Activated T-helper 2 cell treated with anti-CD3 and anti-CD28 coated beads, Interferon-gamma antibody, Interleukin-2, Interleukin-4, amounts not matched to agents 10 μg/mL and 5 μg/mL and 100 μg/mL, durations not matched to agents 14 hours and 24 hours and 36 hours (primary cell): Measurements from ENCODE around the gene CLCF1. TPM values are rescaled to one million over a fixed set of nuclear protein-coding genes. Genes with fewer than 3 reads are reported as not detected.

ENCODE experiments used
- DNase-seq: peaks from one replicate; pipeline ENCODE4 v3.0.0; 2021; ENCODE audit warnings: low spot score
- H3K27ac Mint-ChIP-seq: one replicate; pipeline ENCODE4 v1.8.0; 2021; ENCODE audit warnings: mixed read lengths
- H3K27me3 Mint-ChIP-seq: one replicate; pipeline ENCODE4 v1.8.0; 2021; ENCODE audit warnings: low read depth, mixed read lengths
- H3K36me3 Mint-ChIP-seq: one replicate; pipeline ENCODE4 v1.8.0; 2021; ENCODE audit warnings: low read depth, mixed read lengths
- H3K4me1 Mint-ChIP-seq: one replicate; pipeline ENCODE4 v1.8.0; 2021; ENCODE audit warnings: low read depth, mixed read lengths
- H3K4me3 Mint-ChIP-seq: one replicate; pipeline ENCODE4 v1.8.0; 2021; ENCODE audit warnings: low read depth, mild to moderate bottlenecking, moderate library complexity, mixed read lengths
- H3K9me3 Mint-ChIP-seq: one replicate; pipeline ENCODE4 v1.8.0; 2021; ENCODE audit warnings: mixed read lengths
- intact Hi-C: fragments of 100-400 bp; cut with micrococcal nuclease; formaldehyde crosslinking; loops from one replicate; pipeline ENCODE4 v1.15.1; 2023
- total RNA-seq: library from RNA; stranded (reverse); gene quantifications from 2 replicates; pipeline ENCODE4 v1.2.3, GENCODE V29; 2022

Gene CLCF1
- total RNA-seq, 1 donor from 2014 or later, result 2.9 TPM

DNA sequence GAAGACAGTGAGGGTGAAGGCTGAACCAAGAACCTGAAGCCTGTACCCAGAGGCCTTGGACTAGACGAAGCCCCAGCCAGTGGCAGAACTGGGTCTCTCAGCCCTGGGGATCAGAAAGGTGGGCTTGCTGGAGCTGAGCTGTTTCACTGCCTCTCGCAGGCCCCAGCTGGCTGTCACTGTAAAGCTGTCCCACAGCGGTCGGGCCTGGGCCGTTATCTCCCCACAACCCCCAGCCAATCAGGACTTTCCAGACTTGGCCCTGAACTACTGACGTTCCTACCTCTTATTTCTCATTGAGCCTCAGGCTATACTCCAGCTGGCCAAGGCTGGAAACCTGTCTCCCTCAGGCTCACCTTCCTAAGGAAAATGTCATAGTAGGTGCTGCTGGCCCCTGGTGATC lies 24.1 kb upstream of the CLCF1 start:
- Mint-ChIP-seq H3K27me3 (no peaks in the 10 kb centered on the region), H3K4me3 (no peak overlapping the region), H3K4me1 (peaks cover 31% of the 10 kb centered on the region), H3K36me3 (peaks cover 48% of the 10 kb centered on the region), H3K27ac (no peak overlapping the region), H3K9me3 (no peaks in the 10 kb centered on the region)
- intact Hi-C loops, result no loop called here
- DNase-seq, result no peak

- H3K4me3 Mint-ChIP-seq, result peak overlapping the region; percentile 42
- no peaks in the 10 kb centered on the region for H3K27me3 Mint-ChIP-seq
- peaks cover 33% of the 10 kb centered on the region for H3K4me1 Mint-ChIP-seq
- no peak for DNase-seq
- no peaks in the 10 kb centered on the region for H3K9me3 Mint-ChIP-seq
- peak overlapping the region; percentile 46 for H3K27ac Mint-ChIP-seq
- peaks cover 51% of the 10 kb centered on the region for H3K36me3 Mint-ChIP-seq
- intact Hi-C loops, result no loop called here
Measured at GRCh38 chr11:67396587-67397389, 23.4 kb upstream of the CLCF1 start.

GRCh38 chr11:67396259-67396581 lies 22.8 kb upstream of the CLCF1 start:
- intact Hi-C loops, result no loop called here
- Mint-ChIP-seq H3K9me3 (no peaks in the 10 kb centered on the region), H3K4me1 (peaks cover 35% of the 10 kb centered on the region), H3K27ac (no peak overlapping the region), H3K36me3 (peaks cover 51% of the 10 kb centered on the region), H3K4me3 (no peak overlapping the region), H3K27me3 (no peaks in the 10 kb centered on the region)
- no peak for DNase-seq

DNA sequence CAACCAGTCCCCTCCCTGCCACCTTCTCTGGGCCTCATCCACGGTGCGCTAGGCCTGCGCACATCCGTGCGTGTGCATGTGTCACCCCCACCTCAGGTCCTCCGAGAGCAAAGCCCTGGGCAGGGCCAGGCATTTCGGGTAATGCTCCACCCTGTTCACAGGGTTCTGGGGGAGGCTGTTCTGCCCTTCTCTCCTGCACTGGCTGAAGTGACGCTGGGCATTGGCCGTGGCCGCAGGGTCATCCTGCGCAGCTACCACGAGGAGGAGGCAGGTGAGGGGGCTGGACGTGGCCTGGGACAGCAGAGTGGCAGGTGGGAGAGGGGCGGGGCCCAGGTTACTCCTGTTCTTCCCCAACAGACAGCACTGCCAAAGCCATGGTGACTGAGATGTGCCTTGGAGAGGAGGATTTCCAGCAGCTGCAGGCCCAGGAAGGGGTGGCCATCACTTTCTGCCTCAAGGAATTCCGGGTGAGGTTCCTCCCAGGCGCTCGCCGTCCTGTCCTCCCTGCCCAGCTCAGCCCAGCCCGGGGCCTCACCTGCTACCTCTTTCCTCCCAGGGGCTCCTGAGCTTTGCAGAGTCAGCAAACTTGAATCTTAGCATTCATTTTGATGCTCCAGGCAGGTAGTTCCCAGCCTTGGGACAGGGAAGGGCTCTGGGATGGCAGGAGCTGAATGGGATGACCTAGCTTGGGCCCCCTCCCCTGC lies 22.3 kb upstream of the CLCF1 start:
- Mint-ChIP-seq H3K27me3 (no peaks in the 10 kb centered on the region), H3K27ac (no peak overlapping the region), H3K9me3 (no peaks in the 10 kb centered on the region), H3K4me3 (no peak overlapping the region), H3K36me3 (peaks cover 51% of the 10 kb centered on the region), H3K4me1 (peaks cover 37% of the 10 kb centered on the region)
- intact Hi-C loops, result no loop called here
- DNase-seq, result no peak

DNA sequence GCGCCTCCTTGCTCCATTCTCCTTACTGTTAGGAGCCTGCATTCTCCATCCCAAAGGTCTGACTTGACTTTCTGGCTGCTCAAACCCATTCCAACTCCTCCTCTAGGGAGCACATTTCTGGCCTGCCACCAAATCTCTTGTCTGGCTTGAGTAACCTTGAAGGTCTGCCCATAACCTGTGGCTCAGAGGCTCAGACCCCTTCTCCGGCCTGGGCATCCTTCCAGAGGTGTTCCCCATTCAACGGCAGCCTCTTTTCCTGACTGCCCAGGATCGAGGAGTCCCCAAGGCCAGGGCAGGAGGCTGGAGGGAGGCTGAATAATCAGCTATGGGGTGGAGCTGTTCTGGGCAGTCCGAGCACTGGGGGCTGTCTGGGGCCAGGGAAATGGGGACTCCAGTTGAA lies 20.6 kb upstream of the CLCF1 start:
- peaks cover 39% of the 10 kb centered on the region for H3K36me3 Mint-ChIP-seq
- H3K9me3 Mint-ChIP-seq, result no peaks in the 10 kb centered on the region
- H3K4me3 Mint-ChIP-seq, result peak overlapping the region; percentile 72
- intact Hi-C loops, result loop anchor here (5.0 kb wide), 1 partner anchor 132 kb away; no protein-coding TSS in a partner anchor
- H3K4me1 Mint-ChIP-seq, result peaks cover 36% of the 10 kb centered on the region
- H3K27me3 Mint-ChIP-seq, result no peaks in the 10 kb centered on the region
- DNase-seq, result no peak
- H3K27ac Mint-ChIP-seq, result no peak overlapping the region

DNA sequence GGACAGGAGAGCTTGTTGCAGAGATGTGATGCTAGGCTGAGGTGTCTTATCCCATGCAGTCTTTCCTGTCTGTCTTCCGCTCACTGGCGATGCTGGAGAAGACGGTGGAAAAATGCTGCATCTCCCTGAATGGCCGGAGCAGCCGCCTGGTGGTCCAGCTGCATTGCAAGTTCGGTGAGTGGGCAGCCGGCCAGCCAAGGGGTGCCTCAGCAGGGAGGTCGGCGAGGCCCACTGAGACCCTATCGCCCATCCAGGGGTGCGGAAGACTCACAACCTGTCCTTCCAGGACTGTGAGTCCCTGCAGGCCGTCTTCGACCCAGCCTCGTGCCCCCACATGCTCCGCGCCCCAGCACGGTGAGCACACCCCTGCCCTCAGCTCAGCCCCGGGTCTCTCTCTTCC lies 20.0 kb upstream of the CLCF1 start:
- intact Hi-C loops, result loop anchor here (5.0 kb wide), 1 partner anchor 131 kb away; no protein-coding TSS in a partner anchor
- H3K4me3 Mint-ChIP-seq, result peak overlapping the region; percentile 72
- H3K27ac Mint-ChIP-seq, result no peak overlapping the region
- peaks cover 37% of the 10 kb centered on the region for H3K4me1 Mint-ChIP-seq
- H3K27me3 Mint-ChIP-seq, result no peaks in the 10 kb centered on the region
- no peak for DNase-seq
- no peaks in the 10 kb centered on the region for H3K9me3 Mint-ChIP-seq
- H3K36me3 Mint-ChIP-seq, result peaks cover 36% of the 10 kb centered on the region

DNA sequence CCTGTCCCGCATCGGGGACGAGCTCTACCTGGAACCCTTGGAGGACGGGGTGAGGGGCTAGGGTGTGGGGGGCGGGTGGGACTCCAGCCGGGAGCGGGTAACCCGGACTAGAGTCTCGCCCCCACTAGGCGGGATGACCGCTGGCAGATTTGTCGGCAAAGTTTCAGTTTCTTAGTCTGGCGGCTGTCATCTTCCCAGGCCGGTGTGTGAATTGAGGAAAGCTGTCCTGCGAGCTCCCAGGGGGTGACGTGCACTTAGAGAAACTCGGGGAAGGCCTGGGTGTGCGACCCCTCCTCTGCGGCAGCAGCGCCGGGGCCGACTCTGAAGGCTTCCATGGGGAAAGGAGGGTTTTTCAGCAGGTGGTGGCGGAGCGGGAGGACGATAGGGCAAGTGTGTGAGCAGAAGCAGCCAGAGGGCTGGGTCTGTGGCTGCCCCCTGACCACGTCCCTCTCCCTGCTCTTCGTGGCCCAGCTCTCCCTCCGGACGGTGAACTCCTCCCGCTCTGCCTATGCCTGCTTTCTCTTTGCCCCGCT lies 18.9 kb upstream of the CLCF1 start:
- Mint-ChIP-seq H3K4me1 (peaks cover 32% of the 10 kb centered on the region), H3K27ac (peak overlapping the region; percentile 52), H3K4me3 (peak overlapping the region; percentile 89), H3K27me3 (no peaks in the 10 kb centered on the region), H3K36me3 (peaks cover 25% of the 10 kb centered on the region), H3K9me3 (no peaks in the 10 kb centered on the region)
- intact Hi-C loops, result loop anchor here (5.0 kb wide), 1 partner anchor 130 kb away; no protein-coding TSS in a partner anchor
- DNase-seq, result no peak

DNA sequence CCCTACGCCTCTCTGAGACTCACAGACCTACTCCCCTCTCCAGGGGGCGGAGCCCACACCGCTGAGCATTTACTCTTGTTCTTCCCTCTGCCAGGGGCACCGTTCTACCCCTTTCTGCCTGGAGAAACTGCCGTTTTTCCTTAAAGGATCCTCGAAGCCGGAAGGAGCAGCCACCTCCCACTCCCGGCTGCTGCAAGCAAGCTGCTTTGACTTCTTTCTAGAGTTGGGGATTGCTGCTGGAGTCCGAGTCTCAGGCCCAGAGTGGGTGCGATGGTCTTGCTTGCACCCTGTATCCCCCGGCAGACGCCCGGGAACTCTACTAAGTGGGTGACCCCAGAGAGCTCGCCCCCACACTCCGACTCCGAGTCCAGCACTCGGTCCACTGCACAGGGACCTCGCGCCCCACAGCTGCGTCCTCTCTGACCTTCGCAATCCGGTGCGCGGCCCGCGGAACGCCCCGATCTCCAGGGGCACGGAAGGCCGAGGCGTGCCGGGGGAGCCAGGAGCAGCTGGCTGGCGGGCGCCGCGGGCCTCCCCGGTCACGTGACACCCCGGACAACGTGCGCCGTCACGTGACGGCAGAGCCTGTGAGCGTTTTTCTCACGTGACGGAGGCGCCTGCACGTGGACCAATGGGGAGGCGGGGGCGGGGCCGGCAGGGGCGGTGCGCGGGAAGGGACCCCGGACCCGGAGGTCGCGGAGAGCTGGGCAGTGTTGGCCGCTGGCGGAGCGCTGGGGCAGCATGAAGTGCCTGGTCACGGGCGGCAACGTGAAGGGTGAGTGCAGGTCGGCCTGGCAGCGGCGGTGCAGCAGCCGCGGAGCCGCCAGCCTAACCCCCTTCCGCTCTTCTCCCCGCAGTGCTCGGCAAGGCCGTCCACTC lies 18.1 kb upstream of the CLCF1 start, which contains the start of gene RAD9A:
Gene RAD9A (plus strand): TSS at position 683 of the 879 bp plus-strand sequence. CDS start 59 bp downstream, at position 742.
- H3K4me3 Mint-ChIP-seq, result peak within 1 kb of the TSS; percentile 89
- no peaks in the 10 kb centered on the region for H3K27me3 Mint-ChIP-seq
- DNase-seq, result peak; percentile 89
- intact Hi-C loops, result loop anchor here (5.0 kb wide), 1 partner anchor 129 kb away; no protein-coding TSS in a partner anchor
- H3K9me3 Mint-ChIP-seq, result no peaks in the 10 kb centered on the region
- peaks cover 27% of the 10 kb centered on the region for H3K4me1 Mint-ChIP-seq
- peak within 1 kb of the TSS; percentile 52 for H3K27ac Mint-ChIP-seq
- peaks cover 20% of the 10 kb centered on the region for H3K36me3 Mint-ChIP-seq

- Mint-ChIP-seq H3K4me1 (peaks cover 25% of the 10 kb centered on the region), H3K36me3 (peaks cover 14% of the 10 kb centered on the region), H3K4me3 (peak overlapping the region; percentile 89), H3K9me3 (no peaks in the 10 kb centered on the region), H3K27ac (peak overlapping the region; percentile 33), H3K27me3 (no peaks in the 10 kb centered on the region)
- intact Hi-C loops, result loop anchor here (5.0 kb wide), 1 partner anchor 129 kb away; no protein-coding TSS in a partner anchor
- no peak for DNase-seq
Measured at GRCh38 chr11:67390947-67391303, 17.5 kb upstream of the CLCF1 start.

DNA sequence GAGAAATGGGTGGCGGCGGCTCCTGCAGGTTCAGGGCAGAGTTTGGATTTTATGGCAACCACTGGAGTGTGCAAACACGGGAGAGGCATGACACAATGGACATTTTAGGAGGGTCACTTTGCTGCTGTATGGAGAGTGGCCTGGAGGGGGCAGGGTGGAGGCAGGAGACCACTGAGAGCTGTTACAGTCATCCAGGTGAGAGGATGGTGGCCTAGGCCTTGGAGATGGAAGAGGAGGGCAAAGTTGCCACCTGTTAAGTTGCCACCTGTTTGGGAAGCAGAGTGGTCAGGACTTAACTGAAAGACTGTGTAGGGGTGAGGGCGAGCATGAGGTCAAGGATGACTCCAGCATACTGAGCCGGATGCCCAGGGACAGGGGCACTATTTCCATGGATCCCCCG lies 16.1 kb upstream of the CLCF1 start:
- DNase-seq, result peak; percentile 41
- no peaks in the 10 kb centered on the region for H3K9me3 Mint-ChIP-seq
- peaks cover 14% of the 10 kb centered on the region for H3K36me3 Mint-ChIP-seq
- peak overlapping the region; percentile 74 for H3K4me3 Mint-ChIP-seq
- intact Hi-C loops, result loop anchor here (1.0 kb wide), 1 partner anchor 117 kb away; no protein-coding TSS in a partner anchor
- H3K27ac Mint-ChIP-seq, result peak overlapping the region; percentile 33
- H3K4me1 Mint-ChIP-seq, result peaks cover 25% of the 10 kb centered on the region
- H3K27me3 Mint-ChIP-seq, result no peaks in the 10 kb centered on the region

DNA sequence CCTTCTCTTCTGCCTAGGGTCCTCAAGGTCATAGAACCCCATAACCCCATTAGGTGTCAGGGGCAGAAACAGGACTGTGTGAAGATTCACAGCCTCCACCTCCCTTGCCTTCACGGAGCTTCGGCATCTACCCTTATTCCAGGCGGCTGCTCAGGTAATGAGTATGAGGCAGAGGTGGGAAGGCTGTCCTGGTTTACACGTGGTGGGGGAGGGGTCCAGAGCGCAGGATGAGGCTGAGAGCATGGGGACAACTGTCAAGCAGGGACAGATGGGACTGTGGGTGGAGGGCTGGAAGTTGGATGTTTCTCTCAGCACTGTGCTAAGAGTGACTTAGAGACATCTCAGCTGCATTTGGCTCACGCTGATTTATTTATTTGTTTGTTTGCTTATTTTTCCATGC lies 14.1 kb upstream of the CLCF1 start:
- no peak for DNase-seq
- H3K27me3 Mint-ChIP-seq, result peaks cover under 1% of the 10 kb centered on the region
- no peak overlapping the region for H3K27ac Mint-ChIP-seq
- peaks cover 15% of the 10 kb centered on the region for H3K4me1 Mint-ChIP-seq
- H3K4me3 Mint-ChIP-seq, result no peak overlapping the region
- H3K36me3 Mint-ChIP-seq, result peaks cover 3% of the 10 kb centered on the region
- intact Hi-C loops, result no loop called here
- no peaks in the 10 kb centered on the region for H3K9me3 Mint-ChIP-seq

GRCh38 chr11:67387069-67387468 lies 13.7 kb upstream of the CLCF1 start:
- H3K4me3 Mint-ChIP-seq, result no peak overlapping the region
- intact Hi-C loops, result no loop called here
- no peak for DNase-seq
- H3K9me3 Mint-ChIP-seq, result no peaks in the 10 kb centered on the region
- peaks cover 14% of the 10 kb centered on the region for H3K4me1 Mint-ChIP-seq
- peaks cover 3% of the 10 kb centered on the region for H3K27me3 Mint-ChIP-seq
- no peaks in the 10 kb centered on the region for H3K36me3 Mint-ChIP-seq
- H3K27ac Mint-ChIP-seq, result no peak overlapping the region
